Memory B cell (primary cell): ENCODE results near the gene TPPP2.

Experiments used
- ATAC-seq: fragments of 150-1000 bp; cut with Tn5 transposase; 2 replicates; pipeline ENCODE4 v1.10.0; 2021; ENCODE audit warnings: low read depth, mild to moderate bottlenecking, moderate library complexity
- DNase-seq, 2 donors: peaks; one replicate each; pipeline ENCODE4 v3.0.0; 2022; ENCODE audit warnings: low spot score in 2 of 2
- H3K27ac Mint-ChIP-seq: one replicate; pipeline ENCODE4 v1.8.0; 2022; ENCODE audit warnings: mild to moderate bottlenecking, moderate library complexity, mixed read lengths
- H3K27me3 Mint-ChIP-seq: one replicate; pipeline ENCODE4 v1.8.0; 2022; ENCODE audit warnings: mixed read lengths
- H3K36me3 Mint-ChIP-seq: one replicate; pipeline ENCODE4 v1.8.0; 2022; ENCODE audit warnings: mild to moderate bottlenecking, mixed read lengths
- H3K4me1 Mint-ChIP-seq: one replicate; pipeline ENCODE4 v1.8.0; 2022; ENCODE audit warnings: mixed read lengths
- H3K4me3 Mint-ChIP-seq: one replicate; pipeline ENCODE4 v1.8.0; 2022; ENCODE audit warnings: mild to moderate bottlenecking, moderate library complexity, mixed read lengths
- H3K9me3 Mint-ChIP-seq: one replicate; pipeline ENCODE4 v1.8.0; 2022; ENCODE audit warnings: mixed read lengths

Gene TPPP2

GRCh38 chr14:21078726-21079125 is 48.7 kb downstream of the TPPP2 start:
- H3K4me3 Mint-ChIP-seq, result no peak overlapping the region
- H3K9me3 Mint-ChIP-seq, result no peaks in the 10 kb centered on the region
- ATAC-seq, result no peak
- peaks cover 14% of the 10 kb centered on the region for H3K27me3 Mint-ChIP-seq
- DNase-seq, result no peak
- H3K4me1 Mint-ChIP-seq, result no peaks in the 10 kb centered on the region
- H3K36me3 Mint-ChIP-seq, result no peaks in the 10 kb centered on the region
- no peak overlapping the region for H3K27ac Mint-ChIP-seq

GRCh38 chr14:21081521-21082142 is 51.6 kb downstream of the TPPP2 start:
- no peak overlapping the region for H3K4me3 Mint-ChIP-seq
- peaks cover 4% of the 10 kb centered on the region for H3K4me1 Mint-ChIP-seq
- H3K27me3 Mint-ChIP-seq, result peaks cover 14% of the 10 kb centered on the region
- no peak overlapping the region for H3K27ac Mint-ChIP-seq
- no peaks in the 10 kb centered on the region for H3K9me3 Mint-ChIP-seq
- DNase-seq (no peak), ATAC-seq (no peak)
- no peaks in the 10 kb centered on the region for H3K36me3 Mint-ChIP-seq
